PC-9 (cell line): Measurements from ENCODE around the gene KDM1A. TPM values are rescaled to one million over a fixed set of nuclear protein-coding genes. Genes with fewer than 3 reads are reported as not detected.

ENCODE experiments used
- BruUV-seq: library from RNA; stranded (reverse); fragments of 400-500 nt; replicated peaks from 2 replicates; lab custom pipeline; 2021; lab: Mats Ljungman, UMichigan
- CTCF ChIA-PET: fragments of 300-600 bp; sonication (Branson Sonifier 250); formaldehyde crosslinking; loops from one replicate; lab custom pipeline; 2022; ENCODE audit warnings: antibody characterized with exemption; lab: Charles Lee
- POLR2A ChIA-PET: fragments of 300-600 bp; sonication (Branson Sonifier 250); formaldehyde crosslinking; loops from one replicate; lab custom pipeline; 2022; ENCODE audit warnings: antibody characterized with exemption; ENCODE audit not compliant: unreplicated experiment; lab: Charles Lee
- DNase-seq, 2 experiments: peaks; one replicate each; pipeline versions ENCODE4 v3.0.0 to v3.0.0-alpha.2; 2015 to 2022; ENCODE audit warnings: mixed read lengths in 1 of 2
- H2AFZ ChIP-seq: fragments of 200-600 bp; sonication (generic); 2 replicates; pipeline ENCODE4 v1.8.1; 2017; ENCODE audit warnings: antibody characterized with exemption
- H3F3A ChIP-seq: fragments of 200-600 bp; sonication (generic); 2 replicates; pipeline ENCODE4 v1.8.1; 2017; ENCODE audit warnings: antibody characterized with exemption, mild to moderate bottlenecking, low read depth; ENCODE audit not compliant: insufficient read depth
- H3K27ac ChIP-seq: fragments of 200-600 bp; sonication (generic); 2 replicates; pipeline ENCODE4 v1.6.1; 2016; ENCODE audit warnings: mixed run types
- H3K27me3 ChIP-seq: fragments of 200-600 bp; sonication (generic); 2 replicates; pipeline ENCODE4 v1.6.1; 2016; ENCODE audit warnings: low read depth, mixed run types; ENCODE audit not compliant: insufficient read depth
- H3K36me3 ChIP-seq: fragments of 200-600 bp; sonication (generic); 2 replicates; pipeline ENCODE4 v1.6.1; 2016; ENCODE audit warnings: low read depth, mixed run types
- H3K4me1 ChIP-seq: fragments of 200-600 bp; sonication (generic); replicated peaks from 2 replicates; pipeline ENCODE4 v1.6.1; 2016; ENCODE audit warnings: mixed run types; ENCODE audit not compliant: insufficient read depth
- H3K4me2 ChIP-seq: fragments of 200-600 bp; sonication (generic); 2 replicates; pipeline ENCODE4 v1.6.1; 2017; ENCODE audit warnings: mixed run types
- H3K4me3 ChIP-seq: fragments of 200-600 bp; sonication (generic); 2 replicates; pipeline ENCODE4 v1.6.1; 2016; ENCODE audit warnings: mixed run types
- H3K79me2 ChIP-seq: fragments of 200-600 bp; sonication (generic); 2 replicates; pipeline ENCODE4 v1.6.1; 2017; ENCODE audit warnings: low read depth, mixed run types
- H3K9me2 ChIP-seq: fragments of 200-600 bp; sonication (generic); 2 replicates; pipeline ENCODE4 v1.8.1; 2017; ENCODE audit warnings: mild to moderate bottlenecking; ENCODE audit not compliant: insufficient read depth
- H3K9me3 ChIP-seq: fragments of 200-600 bp; sonication (generic); 2 replicates; pipeline ENCODE4 v1.8.1; 2016; ENCODE audit warnings: low read depth; ENCODE audit not compliant: insufficient read depth
- H4K20me1 ChIP-seq: fragments of 200-600 bp; sonication (generic); 2 replicates; pipeline ENCODE4 v1.8.1; 2017; ENCODE audit not compliant: insufficient read depth
- EZH2 ChIP-seq: fragments of 200-600 bp; sonication (generic); IDR thresholded peaks from 2 replicates; pipeline ENCODE4 v1.8.0; 2017; ENCODE audit warnings: antibody characterized with exemption, low read depth
- intact Hi-C: fragments of 100-400 bp; cut with micrococcal nuclease; formaldehyde crosslinking; loops from one replicate; pipeline ENCODE4 v1.10.0; 2022; ENCODE audit not compliant: unreplicated experiment
- total RNA-seq: library from RNA; stranded (reverse); gene quantifications from 2 replicates; pipeline ENCODE4 v1.2.3, GENCODE V29; 2021
- TF ChIP-seq, protein P1 (sequence below): fragments of 200-600 bp; sonication (generic); conservative IDR thresholded peaks from 2 replicates; pipeline ENCODE4 v1.6.1; 2017; ENCODE audit warnings: mixed run types, antibody characterized with exemption, mild to moderate bottlenecking, moderate library complexity

Gene KDM1A
- total RNA-seq, 1 experiment from 2014 or later: 213 TPM

DNA sequence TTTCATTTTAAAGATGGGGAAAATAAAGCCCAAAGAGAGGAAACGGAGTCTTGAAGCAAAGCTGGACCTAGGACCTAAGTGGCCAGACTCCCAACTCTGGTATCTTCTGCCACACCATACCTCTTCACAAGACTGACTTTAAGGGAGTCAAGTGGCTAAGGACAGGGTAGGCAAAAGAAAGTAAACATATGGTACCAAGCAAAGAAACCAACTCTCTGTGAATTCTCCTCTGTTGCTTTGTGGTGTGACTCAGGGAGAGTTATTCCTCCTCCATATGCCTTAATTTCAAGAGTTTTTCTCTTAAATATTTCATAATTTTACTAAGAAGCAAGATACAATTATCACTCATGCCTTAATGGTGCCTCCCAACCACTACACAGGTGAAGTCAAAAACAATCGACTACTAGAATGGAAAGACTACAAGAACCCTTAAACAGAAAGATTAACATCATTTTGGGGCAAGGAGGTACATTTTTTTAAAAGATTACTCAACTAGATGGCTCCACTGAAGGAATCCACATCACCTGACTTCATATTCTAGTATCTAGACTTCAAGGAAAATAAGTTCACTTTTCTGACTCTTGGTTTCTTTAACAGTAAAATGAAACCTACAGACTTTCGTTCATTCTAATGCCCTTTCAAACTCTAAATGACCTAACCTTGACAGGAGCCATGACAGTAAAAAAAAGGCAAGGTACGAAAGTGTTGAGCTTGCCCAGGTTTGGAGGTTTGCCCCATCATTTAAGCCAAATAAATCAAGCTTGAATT lies 105.2 kb downstream of the KDM1A start:
- peaks cover 69% of the 10 kb centered on the region for H3K79me2 ChIP-seq
- ChIA-PET CTCF (no interaction called here), POLR2A (no interaction called here)
- intact Hi-C loops: no loop called here
- H3K4me2 ChIP-seq: no peak overlapping the region
- TF ChIP-seq, protein P1, sequence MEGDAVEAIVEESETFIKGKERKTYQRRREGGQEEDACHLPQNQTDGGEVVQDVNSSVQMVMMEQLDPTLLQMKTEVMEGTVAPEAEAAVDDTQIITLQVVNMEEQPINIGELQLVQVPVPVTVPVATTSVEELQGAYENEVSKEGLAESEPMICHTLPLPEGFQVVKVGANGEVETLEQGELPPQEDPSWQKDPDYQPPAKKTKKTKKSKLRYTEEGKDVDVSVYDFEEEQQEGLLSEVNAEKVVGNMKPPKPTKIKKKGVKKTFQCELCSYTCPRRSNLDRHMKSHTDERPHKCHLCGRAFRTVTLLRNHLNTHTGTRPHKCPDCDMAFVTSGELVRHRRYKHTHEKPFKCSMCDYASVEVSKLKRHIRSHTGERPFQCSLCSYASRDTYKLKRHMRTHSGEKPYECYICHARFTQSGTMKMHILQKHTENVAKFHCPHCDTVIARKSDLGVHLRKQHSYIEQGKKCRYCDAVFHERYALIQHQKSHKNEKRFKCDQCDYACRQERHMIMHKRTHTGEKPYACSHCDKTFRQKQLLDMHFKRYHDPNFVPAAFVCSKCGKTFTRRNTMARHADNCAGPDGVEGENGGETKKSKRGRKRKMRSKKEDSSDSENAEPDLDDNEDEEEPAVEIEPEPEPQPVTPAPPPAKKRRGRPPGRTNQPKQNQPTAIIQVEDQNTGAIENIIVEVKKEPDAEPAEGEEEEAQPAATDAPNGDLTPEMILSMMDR: no peak
- no peak for TF ChIP-seq EZH2
- no peaks in the 10 kb centered on the region for H3K9me3 ChIP-seq
- H3K9me2 ChIP-seq: no peaks in the 10 kb centered on the region
- peaks cover 6% of the 10 kb centered on the region; the same call in 1 of the 2 replicates for H3F3A ChIP-seq
- no peaks in the 10 kb centered on the region for H4K20me1 ChIP-seq
- H3K27me3 ChIP-seq: no peaks in the 10 kb centered on the region
- BruUV-seq: no TSS peak
- H2AFZ ChIP-seq: no peak overlapping the region
- peaks cover 14% of the 10 kb centered on the region for H3K4me1 ChIP-seq
- H3K4me3 ChIP-seq: no peak overlapping the region
- no peak for DNase-seq
- H3K36me3 ChIP-seq: no peaks in the 10 kb centered on the region
- no peak overlapping the region for H3K27ac ChIP-seq

DNA sequence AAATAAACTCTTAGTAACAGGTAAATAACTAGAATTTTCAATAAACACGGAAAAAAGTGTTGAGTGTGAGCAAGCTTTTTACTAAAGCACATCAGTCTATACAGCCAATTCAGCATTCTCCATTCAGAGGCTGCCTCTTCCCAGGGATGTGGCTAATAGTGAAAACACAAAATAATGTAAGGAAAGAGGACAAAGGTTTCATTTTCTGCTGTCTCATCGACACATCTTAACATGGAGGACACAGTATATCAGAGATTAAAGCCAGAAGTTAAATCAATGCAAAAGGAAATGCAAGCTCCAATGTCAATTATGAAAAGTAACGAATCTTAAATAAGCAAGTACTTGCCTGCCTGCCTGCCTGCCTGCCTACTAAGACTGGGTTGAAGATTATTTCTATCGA lies 106.2 kb downstream of the KDM1A start:
- no peaks in the 10 kb centered on the region for H3K36me3 ChIP-seq
- H2AFZ ChIP-seq: no peak overlapping the region
- peaks cover 6% of the 10 kb centered on the region; the same call in 1 of the 2 replicates for H3F3A ChIP-seq
- intact Hi-C loops: no loop called here
- H3K4me2 ChIP-seq: no peak overlapping the region
- BruUV-seq: no TSS peak
- TF ChIP-seq, protein P1: no peak
- TF ChIP-seq EZH2: no peak
- H3K4me1 ChIP-seq: peaks cover 12% of the 10 kb centered on the region
- no peaks in the 10 kb centered on the region for H3K27me3 ChIP-seq
- H3K9me3 ChIP-seq: no peaks in the 10 kb centered on the region
- H4K20me1 ChIP-seq: no peaks in the 10 kb centered on the region
- DNase-seq: no peak
- H3K9me2 ChIP-seq: no peaks in the 10 kb centered on the region
- peaks cover 64% of the 10 kb centered on the region for H3K79me2 ChIP-seq
- ChIA-PET CTCF (no interaction called here), POLR2A (no interaction called here)
- no peak overlapping the region for H3K27ac ChIP-seq
- H3K4me3 ChIP-seq: no peak overlapping the region

DNA sequence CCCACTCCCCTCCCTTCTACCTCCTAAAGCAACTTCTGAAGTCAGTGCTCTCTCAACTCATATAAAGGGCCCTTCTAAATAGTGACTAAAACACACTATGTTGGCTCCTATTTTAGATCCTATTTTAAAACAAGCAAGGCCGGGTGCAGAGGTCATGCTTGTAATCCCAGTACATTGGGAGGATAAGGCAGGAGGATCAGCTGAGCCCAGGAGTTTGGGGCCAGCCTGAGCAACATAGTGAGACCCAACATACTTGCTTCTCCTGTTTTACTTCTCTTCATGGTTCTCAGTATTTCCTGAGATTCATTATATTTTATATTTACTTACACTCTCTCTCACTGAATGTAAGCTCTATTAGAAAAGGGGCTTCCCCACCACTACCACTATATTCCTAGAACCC lies 106.9 kb downstream of the KDM1A start:
- no peaks in the 10 kb centered on the region for H3K9me3 ChIP-seq
- DNase-seq: no peak
- H3K4me2 ChIP-seq: no peak overlapping the region
- TF ChIP-seq EZH2: no peak
- TF ChIP-seq, protein P1: no peak
- BruUV-seq: no TSS peak
- no peak overlapping the region for H2AFZ ChIP-seq
- H3F3A ChIP-seq: peaks cover 6% of the 10 kb centered on the region; the same call in 1 of the 2 replicates
- intact Hi-C loops: no loop called here
- H3K4me1 ChIP-seq: peaks cover 12% of the 10 kb centered on the region
- H3K27me3 ChIP-seq: no peaks in the 10 kb centered on the region
- H3K4me3 ChIP-seq: no peak overlapping the region
- H4K20me1 ChIP-seq: no peaks in the 10 kb centered on the region
- H3K79me2 ChIP-seq: peaks cover 64% of the 10 kb centered on the region
- H3K9me2 ChIP-seq: no peaks in the 10 kb centered on the region
- H3K36me3 ChIP-seq: no peaks in the 10 kb centered on the region
- no peak overlapping the region for H3K27ac ChIP-seq
- POLR2A ChIA-PET: interaction anchor here (0.5 kb wide), 1 partner anchor 11 kb away, joined by 3 read pairs; no protein-coding TSS in a partner anchor
- CTCF ChIA-PET: no interaction called here
